Measurements from ENCODE around the gene TLNRD1. TPM values are rescaled to one million over a fixed set of nuclear protein-coding genes. Genes with fewer than 3 reads are reported as not detected.

Gene TLNRD1
- total RNA-seq, 2 donors from 2014 or later: 34.0 to 51.1 TPM

DNA sequence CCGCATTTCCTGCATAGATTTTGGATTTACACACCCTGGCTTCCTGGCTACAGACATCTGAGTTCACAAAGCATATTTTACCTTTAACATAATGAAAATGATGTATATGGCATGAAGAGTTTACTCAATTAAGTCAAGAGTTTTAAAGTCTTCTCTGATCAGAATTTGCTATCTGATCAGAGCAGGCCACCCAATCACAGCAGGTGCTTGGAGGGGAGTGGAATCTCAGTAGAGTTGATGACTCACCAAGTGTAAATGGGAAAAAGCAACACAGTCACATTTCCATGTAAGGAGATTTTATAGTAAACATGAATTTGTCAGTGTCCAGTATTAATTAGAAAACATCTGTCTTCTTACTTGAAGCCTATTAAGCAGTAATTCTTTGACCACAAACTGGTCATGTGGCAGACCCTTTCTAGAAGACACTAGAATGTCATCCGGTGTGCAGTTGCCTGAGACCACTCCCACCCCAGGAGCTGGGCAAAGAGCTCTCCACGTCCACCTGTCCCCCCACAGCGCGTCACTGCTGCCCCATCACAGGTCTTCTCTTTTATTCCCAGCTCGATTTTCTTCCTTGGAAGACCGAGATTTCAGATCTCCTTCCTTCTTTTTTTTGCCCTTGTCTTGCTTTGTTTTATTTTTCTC is 21.9 kb upstream of the TLNRD1 start:
- Histone ChIP-seq H3K27ac (peak overlapping the region in 1 of 2 donors; percentile 9), H3K27me3 (replicated peaks; ENCODE audit: insufficient read depth) (no peaks in the 10 kb centered on the region), H3K36me3 (no peaks in the 10 kb centered on the region), H3K4me3 (no peak overlapping the region), H3K4me1 (ENCODE audit: control insufficient read depth in 1 of 2, low read depth in 2 of 2) (peaks cover 8 to 29% of the 10 kb centered on the region in 2 donors), H3K9me3 (no peaks in the 10 kb centered on the region)
- TF ChIP-seq CTCF (IDR thresholded peaks at IDR 0.05): no peak
- ATAC-seq (ENCODE audit: insufficient number of reproducible peaks, low FRiP score, low read depth) (no peak), DNase-seq (ENCODE audit: low spot score) (no peak)

DNA sequence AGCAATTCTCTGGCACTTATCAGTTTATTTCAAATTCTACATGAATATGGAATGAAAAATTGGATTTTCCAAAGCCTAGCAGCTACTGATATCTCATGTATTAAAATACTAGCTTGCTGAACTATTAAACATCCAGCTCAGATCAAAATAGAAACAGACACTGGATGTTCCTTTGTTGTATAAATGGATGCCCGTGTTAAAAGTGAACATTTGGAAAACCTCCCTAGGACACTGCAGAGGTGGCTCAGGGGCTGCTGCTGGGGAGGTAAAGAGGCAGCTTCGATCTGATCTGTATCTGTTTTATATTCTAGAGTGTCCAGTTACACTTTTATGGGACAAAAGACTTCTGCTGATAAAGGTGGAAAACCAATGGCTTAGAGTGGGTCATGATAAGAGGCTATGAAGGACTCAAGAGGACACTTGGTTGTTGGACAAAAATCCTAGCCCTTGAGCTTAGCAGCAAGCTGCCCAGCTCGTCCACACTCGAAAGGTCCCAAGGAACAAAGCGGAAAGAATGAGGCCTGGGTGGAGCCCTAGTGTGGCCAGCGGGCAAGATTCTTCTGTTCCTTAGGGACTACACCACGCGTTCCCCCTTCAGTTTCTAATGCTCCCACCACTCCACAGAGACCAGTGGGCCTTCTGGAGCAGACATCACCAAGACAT is 21.1 kb upstream of the TLNRD1 start:
- Histone ChIP-seq H3K9me3 (no peaks in the 10 kb centered on the region), H3K27ac (no peak overlapping the region), H3K36me3 (no peaks in the 10 kb centered on the region), H3K27me3 (replicated peaks; ENCODE audit: insufficient read depth) (no peaks in the 10 kb centered on the region), H3K4me3 (no peak overlapping the region), H3K4me1 (ENCODE audit: control insufficient read depth in 1 of 2, low read depth in 2 of 2) (peaks cover 8 to 29% of the 10 kb centered on the region in 2 donors)
- no peak for TF ChIP-seq CTCF (IDR thresholded peaks at IDR 0.05)
- DNase-seq (ENCODE audit: low spot score) (no peak), ATAC-seq (ENCODE audit: insufficient number of reproducible peaks, low FRiP score, low read depth) (no peak)

GRCh38 chr15:80982205-80982604 is 18.5 kb upstream of the TLNRD1 start:
- TF ChIP-seq CTCF (IDR thresholded peaks at IDR 0.05): no peak
- Histone ChIP-seq H3K36me3 (no peaks in the 10 kb centered on the region), H3K4me1 (ENCODE audit: control insufficient read depth in 1 of 2, low read depth in 2 of 2) (peaks cover 3 to 21% of the 10 kb centered on the region in 2 donors), H3K4me3 (no peak overlapping the region), H3K27me3 (replicated peaks; ENCODE audit: insufficient read depth) (no peaks in the 10 kb centered on the region), H3K27ac (no peak overlapping the region), H3K9me3 (no peaks in the 10 kb centered on the region)
- ATAC-seq (ENCODE audit: insufficient number of reproducible peaks, low FRiP score, low read depth) (no peak), DNase-seq (ENCODE audit: low spot score) (no peak)

DNA sequence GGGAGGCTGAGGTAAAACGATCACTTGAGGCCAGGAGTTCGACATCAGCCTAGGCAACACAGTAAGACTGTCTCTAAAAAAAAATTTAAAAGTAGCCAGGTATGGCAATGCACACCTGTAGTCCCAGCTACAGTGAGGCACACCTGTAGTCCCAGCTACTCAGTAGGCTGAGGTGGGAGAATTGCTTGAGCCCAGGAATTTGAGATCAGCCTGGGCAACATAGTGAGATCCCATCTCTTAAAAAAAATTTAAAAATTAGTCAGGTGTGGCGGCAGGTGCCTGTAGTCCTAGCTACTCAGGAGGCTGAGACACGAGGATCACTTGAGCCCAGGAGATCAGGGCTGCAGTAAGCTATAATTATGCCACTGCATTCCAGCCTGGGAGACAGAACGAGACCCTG is 17.9 kb upstream of the TLNRD1 start:
- no peak for TF ChIP-seq CTCF (IDR thresholded peaks at IDR 0.05)
- H3K27ac ChIP-seq: no peak overlapping the region
- no peaks in the 10 kb centered on the region for H3K36me3 ChIP-seq
- no peaks in the 10 kb centered on the region for H3K27me3 ChIP-seq (replicated peaks; ENCODE audit: insufficient read depth)
- ATAC-seq (ENCODE audit: insufficient number of reproducible peaks, low FRiP score, low read depth) (no peak), DNase-seq (ENCODE audit: low spot score) (no peak)
- H3K9me3 ChIP-seq: no peaks in the 10 kb centered on the region
- no peak overlapping the region for H3K4me3 ChIP-seq
- H3K4me1 ChIP-seq (ENCODE audit: control insufficient read depth in 1 of 2, low read depth in 2 of 2): peaks cover 7 to 22% of the 10 kb centered on the region in 2 donors

- H3K4me1 ChIP-seq (ENCODE audit: control insufficient read depth in 1 of 2, low read depth in 2 of 2): peaks cover 17 to 20% of the 10 kb centered on the region in 2 donors
- ATAC-seq (ENCODE audit: insufficient number of reproducible peaks, low FRiP score, low read depth) (no peak), DNase-seq (ENCODE audit: low spot score) (no peak)
- H3K9me3 ChIP-seq: no peaks in the 10 kb centered on the region
- no peak overlapping the region for H3K4me3 ChIP-seq
- no peaks in the 10 kb centered on the region for H3K27me3 ChIP-seq (replicated peaks; ENCODE audit: insufficient read depth)
- no peak overlapping the region for H3K27ac ChIP-seq
- no peak for TF ChIP-seq CTCF (IDR thresholded peaks at IDR 0.05)
- no peaks in the 10 kb centered on the region for H3K36me3 ChIP-seq
Measured at GRCh38 chr15:80984856-80985255, 15.9 kb upstream of the TLNRD1 start.

Measured in thoracic aorta (tissue), 2 donors.